ENCODE results near the gene PRKCSH.
"Not testable (repeated sequence)": the region's sequence is repeated elsewhere in the genome, so short reads cannot be mapped to it uniquely, and the experiment has no call there.

The PRKCSH gene

DNA sequence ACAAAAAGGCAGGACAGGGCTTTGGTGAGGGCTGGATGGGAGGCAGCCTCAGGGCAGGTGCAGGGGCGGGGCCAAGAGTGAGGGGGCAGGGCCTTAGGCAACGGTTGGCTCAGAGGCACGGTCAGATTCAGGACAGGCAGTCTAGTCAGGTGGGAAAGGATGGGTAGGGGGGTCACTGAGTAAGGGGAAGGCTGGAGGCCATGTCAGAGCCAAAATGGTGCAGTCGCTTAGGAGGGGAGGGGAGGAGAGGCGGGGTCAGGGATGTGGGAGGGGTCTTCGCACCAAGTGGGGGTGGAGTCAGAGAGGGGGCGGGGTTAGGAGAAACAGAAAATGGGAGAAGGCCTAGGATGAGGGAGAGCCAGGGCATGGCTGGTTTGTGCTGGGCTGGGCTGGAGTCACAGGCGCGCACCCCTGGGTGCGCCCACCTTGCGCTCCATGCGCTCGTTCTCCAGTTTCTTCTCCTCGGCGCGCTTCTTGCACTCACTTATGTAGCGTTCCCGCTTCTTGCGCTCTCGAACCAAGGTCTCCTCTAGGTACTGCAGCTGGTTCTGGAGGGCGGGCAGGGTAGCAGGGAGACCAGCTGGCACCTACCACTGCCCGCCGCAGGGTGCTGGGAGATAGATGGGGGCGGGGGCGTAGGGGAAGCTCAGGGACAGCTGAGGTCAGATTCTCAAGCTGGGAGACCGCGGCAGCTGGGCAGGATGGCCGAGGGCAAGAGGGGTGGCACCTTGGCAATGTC lies 9.5 kb upstream of the PRKCSH start:
- DNase-seq (ENCODE audit: low read depth): no peak
- H3K4me3 ChIP-seq (ENCODE audit: low read depth, low read length): no peak overlapping the region
- in situ Hi-C loops (cut with HindIII; ENCODE audit: low sequenced_read_pairs): no loop called here
- TF ChIP-seq, protein P1, sequence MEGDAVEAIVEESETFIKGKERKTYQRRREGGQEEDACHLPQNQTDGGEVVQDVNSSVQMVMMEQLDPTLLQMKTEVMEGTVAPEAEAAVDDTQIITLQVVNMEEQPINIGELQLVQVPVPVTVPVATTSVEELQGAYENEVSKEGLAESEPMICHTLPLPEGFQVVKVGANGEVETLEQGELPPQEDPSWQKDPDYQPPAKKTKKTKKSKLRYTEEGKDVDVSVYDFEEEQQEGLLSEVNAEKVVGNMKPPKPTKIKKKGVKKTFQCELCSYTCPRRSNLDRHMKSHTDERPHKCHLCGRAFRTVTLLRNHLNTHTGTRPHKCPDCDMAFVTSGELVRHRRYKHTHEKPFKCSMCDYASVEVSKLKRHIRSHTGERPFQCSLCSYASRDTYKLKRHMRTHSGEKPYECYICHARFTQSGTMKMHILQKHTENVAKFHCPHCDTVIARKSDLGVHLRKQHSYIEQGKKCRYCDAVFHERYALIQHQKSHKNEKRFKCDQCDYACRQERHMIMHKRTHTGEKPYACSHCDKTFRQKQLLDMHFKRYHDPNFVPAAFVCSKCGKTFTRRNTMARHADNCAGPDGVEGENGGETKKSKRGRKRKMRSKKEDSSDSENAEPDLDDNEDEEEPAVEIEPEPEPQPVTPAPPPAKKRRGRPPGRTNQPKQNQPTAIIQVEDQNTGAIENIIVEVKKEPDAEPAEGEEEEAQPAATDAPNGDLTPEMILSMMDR (IDR thresholded peaks at IDR 0.05; ENCODE audit: low read depth, low read length, missing control alignments): no peak

DNA sequence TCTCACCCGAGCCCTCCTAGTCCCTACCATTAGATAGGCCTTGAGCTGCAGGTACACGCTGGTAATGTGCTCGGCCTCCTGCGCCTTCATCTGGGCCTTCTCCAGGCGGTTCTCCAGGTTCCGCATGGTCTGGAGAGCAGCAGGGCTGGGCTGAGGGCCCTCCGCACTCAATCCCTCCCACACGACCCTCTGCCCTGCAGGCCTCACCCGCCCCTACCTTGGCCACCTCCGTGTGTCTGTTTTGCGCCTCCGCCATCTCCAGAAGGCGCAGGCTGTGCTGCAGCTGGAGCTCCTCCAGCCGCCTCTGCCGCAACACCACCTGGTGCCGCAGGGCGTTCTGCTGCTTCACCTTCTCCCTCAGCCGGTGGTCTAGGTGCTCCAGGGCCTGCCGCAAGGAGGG lies 8.8 kb upstream of the PRKCSH start:
- DNase-seq (ENCODE audit: low read depth): no peak
- TF ChIP-seq, protein P1 (IDR thresholded peaks at IDR 0.05; ENCODE audit: low read depth, low read length, missing control alignments): no peak
- H3K4me3 ChIP-seq (ENCODE audit: low read depth, low read length): no peak overlapping the region
- in situ Hi-C loops (cut with HindIII; ENCODE audit: low sequenced_read_pairs): no loop called here

DNA sequence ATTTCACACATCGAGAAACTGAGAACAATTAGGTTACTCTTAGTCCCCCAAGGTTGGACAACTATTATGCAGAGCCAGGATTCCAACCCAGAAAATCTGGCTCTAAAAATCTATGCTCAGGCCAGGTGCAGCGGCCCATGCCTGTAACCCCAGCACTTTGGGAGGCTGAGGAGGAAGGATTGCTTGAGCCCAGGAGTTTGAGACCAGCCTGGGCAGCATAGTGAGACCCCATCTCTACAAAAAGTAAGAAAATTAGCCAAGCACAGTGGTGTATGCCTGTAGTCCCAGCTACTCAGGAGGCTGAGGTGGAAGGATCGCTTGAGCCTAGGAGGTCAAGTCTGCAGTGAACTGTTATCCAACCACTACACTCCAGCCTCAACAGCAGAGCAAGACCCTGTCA lies 1.9 kb upstream of the PRKCSH start:
- in situ Hi-C loops (cut with HindIII; ENCODE audit: low sequenced_read_pairs): not testable (repeated sequence)

DNA sequence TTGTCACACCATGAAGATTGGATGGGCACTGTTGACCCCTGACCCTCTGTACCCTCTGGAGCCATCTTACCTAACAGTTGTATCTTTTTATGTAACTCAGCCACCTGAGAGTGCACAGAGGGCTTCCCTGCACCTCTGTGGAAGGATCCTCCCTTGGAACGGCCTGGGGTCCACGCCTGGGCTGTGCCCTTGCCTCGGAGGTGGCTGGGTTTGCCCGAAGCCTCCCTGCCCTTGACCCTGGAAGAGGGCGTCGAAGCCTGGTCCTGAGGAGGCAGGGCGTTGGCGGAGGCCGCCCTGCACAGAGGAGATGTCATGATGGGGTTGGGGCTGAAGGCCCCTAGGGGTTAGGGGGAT lies 755 bp upstream of the PRKCSH start:
- DNase-seq (ENCODE audit: low read depth): no peak
- TF ChIP-seq, protein P1 (IDR thresholded peaks at IDR 0.05; ENCODE audit: low read depth, low read length, missing control alignments): no peak
- in situ Hi-C loops (cut with HindIII; ENCODE audit: low sequenced_read_pairs): no loop called here
- H3K4me3 ChIP-seq (ENCODE audit: low read depth, low read length): peak overlapping the region; percentile 68

More for the DNA sequence above, 1.9 kb upstream of the PRKCSH start:
- not testable (repeated sequence) for H3K4me3 ChIP-seq (ENCODE audit: low read depth, low read length); DNase-seq (ENCODE audit: low read depth)

DNA sequence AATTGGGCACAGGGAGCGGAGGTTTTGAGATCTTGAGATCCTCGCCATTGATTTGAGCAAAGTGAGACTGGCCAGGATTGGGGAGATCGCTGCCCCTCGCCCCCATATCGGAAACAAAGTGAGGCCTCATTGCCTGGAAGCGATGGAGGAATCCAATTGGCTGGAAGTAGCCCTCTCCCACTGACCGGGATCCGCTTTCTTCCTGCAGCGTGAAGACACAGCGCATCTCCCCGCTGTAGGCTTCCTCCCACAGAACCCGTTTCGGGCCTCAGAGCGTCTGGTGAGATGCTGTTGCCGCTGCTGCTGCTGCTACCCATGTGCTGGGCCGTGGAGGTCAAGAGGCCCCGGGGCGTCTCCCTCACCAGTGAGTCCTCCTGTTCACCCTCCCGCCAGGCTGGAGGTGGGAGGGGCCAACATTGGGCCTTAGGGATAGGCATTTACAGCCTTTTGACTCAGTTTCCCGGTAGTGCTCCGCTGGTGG lies 438 bp downstream of the PRKCSH start:
- TF ChIP-seq, protein P1 (IDR thresholded peaks at IDR 0.05; ENCODE audit: low read depth, low read length, missing control alignments): no peak
- DNase-seq (ENCODE audit: low read depth): no peak
- H3K4me3 ChIP-seq (ENCODE audit: low read depth, low read length): peak overlapping the region; percentile 68
- in situ Hi-C loops (cut with HindIII; ENCODE audit: low sequenced_read_pairs): no loop called here

DNA sequence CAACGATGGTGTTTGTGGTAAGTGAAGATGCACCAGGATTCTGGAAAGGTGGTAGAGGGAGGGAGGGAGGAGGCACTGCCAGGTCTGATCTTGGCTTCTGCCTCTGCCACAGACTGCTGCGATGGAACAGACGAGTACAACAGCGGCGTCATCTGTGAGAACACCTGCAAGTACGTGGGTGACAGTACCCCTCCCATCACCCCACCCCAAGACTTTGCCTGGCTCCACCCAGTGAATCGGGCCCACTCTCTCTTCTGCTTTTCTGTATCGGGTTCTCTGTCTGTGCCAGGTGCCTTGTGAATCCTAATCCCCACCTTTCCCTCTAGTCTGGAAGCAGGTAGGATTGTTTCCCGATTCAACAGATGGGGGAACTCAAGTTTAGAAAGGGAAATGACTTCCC lies 2.5 kb downstream of the PRKCSH start:
- no peak overlapping the region for H3K4me3 ChIP-seq (ENCODE audit: low read depth, low read length)
- in situ Hi-C loops (cut with HindIII; ENCODE audit: low sequenced_read_pairs): no loop called here
- TF ChIP-seq, protein P1 (IDR thresholded peaks at IDR 0.05; ENCODE audit: low read depth, low read length, missing control alignments): no peak
- no peak for DNase-seq (ENCODE audit: low read depth)

DNA sequence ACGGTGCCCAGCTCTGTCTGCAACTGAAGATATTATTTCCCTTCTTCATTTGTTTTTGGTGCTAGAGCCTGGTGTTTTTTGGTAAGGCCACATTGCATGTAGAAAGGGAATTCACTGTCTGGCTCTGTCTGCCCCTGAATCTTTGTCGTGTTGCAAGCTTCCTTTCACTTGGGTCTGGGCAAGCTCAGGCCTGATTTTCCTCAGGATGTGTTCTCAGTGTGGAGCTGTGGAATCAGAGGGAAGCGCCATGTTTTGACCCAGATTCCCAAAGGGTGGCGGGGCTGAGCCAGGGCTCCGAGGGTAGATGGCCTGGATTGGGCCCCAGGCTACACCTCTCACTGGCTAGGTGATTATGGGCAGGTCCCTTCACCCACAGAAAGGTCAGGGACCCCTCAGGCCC lies 8.6 kb downstream of the PRKCSH start:
- in situ Hi-C loops (cut with HindIII; ENCODE audit: low sequenced_read_pairs): no loop called here
- DNase-seq (ENCODE audit: low read depth): no peak
- H3K4me3 ChIP-seq (ENCODE audit: low read depth, low read length): no peak overlapping the region
- TF ChIP-seq, protein P1 (IDR thresholded peaks at IDR 0.05; ENCODE audit: low read depth, low read length, missing control alignments): no peak

Data from astrocyte of the cerebellum (primary cell).